H1 (cell line): Measurements from ENCODE around the gene TBC1D22B. TPM values are rescaled to one million over a fixed set of nuclear protein-coding genes. Genes with fewer than 3 reads are reported as not detected.

Source experiments
- CTCF ChIA-PET: fragments of 300-600 bp; sonication (Branson Sonifier 250); formaldehyde crosslinking; loops from one replicate; lab custom pipeline; 2021; ENCODE audit not compliant: partially characterized antibody; lab: Charles Lee
- POLR2A ChIA-PET: fragments of 300-600 bp; sonication (Branson Sonifier 250); formaldehyde crosslinking; loops from one replicate; lab custom pipeline; 2021; ENCODE audit warnings: inconsistent platforms; ENCODE audit not compliant: partially characterized antibody; lab: Charles Lee
- DNase-seq, 2 experiments: peaks; one replicate each; pipeline versions ENCODE4 v3.0.0 to v3.0.0-alpha.2; 2010 to 2022; ENCODE audit warnings: low spot score in 2 of 2, low read depth in 1 of 2, mixed read lengths in 1 of 2
- FAIRE-seq: peaks from 2 replicates; lab custom pipeline; 2011; peaks lifted over from hg19 to GRCh38; lab: Jason Lieb, UNC
- H2AFZ ChIP-seq: 2 replicates; pipeline ENCODE4 v1.8.1; 2012; ENCODE audit warnings: low read length, inconsistent platforms
- H2AK5ac ChIP-seq: 2 replicates; pipeline ENCODE4 v1.6.1; 2013; ENCODE audit warnings: low read depth, low read length
- H2BK120ac ChIP-seq: replicated peaks from 2 replicates; pipeline ENCODE3; 2013; ENCODE audit warnings: low read depth, low read length, inconsistent platforms
- H2BK12ac ChIP-seq: 2 replicates; pipeline ENCODE4 v1.6.1; 2013; ENCODE audit warnings: low read depth, low read length
- H2BK15ac ChIP-seq: 2 replicates; pipeline ENCODE4 v1.6.1; 2013; ENCODE audit warnings: low read length
- H2BK20ac ChIP-seq: 2 replicates; pipeline ENCODE4 v1.6.1; 2013; ENCODE audit warnings: low read length
- H2BK5ac ChIP-seq: 2 replicates; pipeline ENCODE4 v1.6.1; 2013; ENCODE audit warnings: low read depth, low read length
- H3K14ac ChIP-seq: 2 replicates; pipeline ENCODE4 v1.6.1; 2013; ENCODE audit warnings: inconsistent platforms; ENCODE audit not compliant: insufficient read length
- H3K18ac ChIP-seq: 2 replicates; pipeline ENCODE4 v1.6.1; 2013; ENCODE audit warnings: low read length; ENCODE audit errors: extremely low read depth
- H3K23ac ChIP-seq: 2 replicates; pipeline ENCODE4 v1.6.1; 2013; ENCODE audit warnings: inconsistent platforms; ENCODE audit not compliant: insufficient read length
- H3K23me2 ChIP-seq: 2 replicates; pipeline ENCODE4 v1.6.1; 2013; ENCODE audit warnings: low read depth, low read length
- H3K27ac ChIP-seq: 2 replicates; pipeline ENCODE4 v1.6.1; 2011; ENCODE audit warnings: low read depth, low read length, inconsistent platforms
- H3K27me3 ChIP-seq, 4 experiments: replicated peaks in 1 of 4; 1 replicate in 1 of 4; 2 replicates in 3 of 4; pipeline versions ENCODE4 v1.6.1 to v1.8.1; 2011 to 2013; ENCODE audit warnings: low read length in 3 of 4, mild to moderate bottlenecking in 3 of 4, inconsistent platforms in 2 of 4, mixed read lengths in 2 of 4, moderate library complexity in 1 of 4; ENCODE audit not compliant: control insufficient read depth in 3 of 4, insufficient read depth in 3 of 4; ENCODE audit errors: extremely low read depth in 1 of 4
- H3K36me3 ChIP-seq, 4 experiments: 2 replicates each; pipeline versions ENCODE4 v1.6.1 to v1.8.1; 2011 to 2013; ENCODE audit warnings: mild to moderate bottlenecking in 4 of 4, low read length in 3 of 4, moderate library complexity in 2 of 4, control low read depth in 1 of 4, inconsistent platforms in 1 of 4; ENCODE audit not compliant: insufficient read depth in 4 of 4, control insufficient read depth in 2 of 4
- H3K4ac ChIP-seq: replicated peaks from 2 replicates; pipeline ENCODE3; 2013; ENCODE audit warnings: low read length, low read depth, mixed read lengths, inconsistent platforms; ENCODE audit not compliant: insufficient read length
- H3K4me1 ChIP-seq, 4 experiments: replicated peaks in 1 of 4; 1 replicate in 1 of 4; 2 replicates in 3 of 4; pipeline versions ENCODE4 v1.6.1 to v1.8.1; 2011 to 2013; ENCODE audit warnings: low read length in 3 of 4, inconsistent platforms in 2 of 4, mixed read lengths in 1 of 4; ENCODE audit not compliant: insufficient read depth in 4 of 4, control insufficient read depth in 3 of 4
- H3K4me2 ChIP-seq, 2 experiments: 2 replicates each; pipeline versions ENCODE4 v1.6.1 to v1.8.1; 2011 to 2013; ENCODE audit warnings: low read depth in 2 of 2, low read length in 2 of 2, control low read depth in 1 of 2, inconsistent platforms in 1 of 2, mild to moderate bottlenecking in 1 of 2; ENCODE audit not compliant: insufficient read depth in 1 of 2
- H3K4me3 ChIP-seq, 4 experiments: fragments of 200-600, 300-600 bp in 1 of 4; sonication (generic), shearing (Covaris generic), sonication (Bioruptor Twin) in 1 of 4; 2 replicates each; pipeline versions ENCODE4 v1.5.1 to v1.8.1; 2011 to 2016; ENCODE audit warnings: low read length in 4 of 4, low read depth in 3 of 4, control low read depth in 2 of 4, inconsistent platforms in 2 of 4, mild to moderate bottlenecking in 2 of 4, mixed read lengths in 1 of 4, moderate library complexity in 1 of 4; ENCODE audit not compliant: insufficient read depth in 2 of 4; ENCODE audit errors: extremely low read depth in 1 of 4
- H3K56ac ChIP-seq: replicated peaks from 2 replicates; pipeline ENCODE3; 2013; ENCODE audit warnings: low read depth, mild to moderate bottlenecking, mixed read lengths, low read length, inconsistent platforms; ENCODE audit not compliant: insufficient read length
- H3K79me1 ChIP-seq: 2 replicates; pipeline ENCODE4 v1.6.1; 2013; ENCODE audit warnings: low read depth, low read length, control low read depth
- H3K79me2 ChIP-seq, 2 experiments: 2 replicates each; pipeline versions ENCODE4 v1.6.1 to v1.8.1; 2012 to 2013; ENCODE audit warnings: low read length in 2 of 2, mild to moderate bottlenecking in 2 of 2, inconsistent platforms in 1 of 2; ENCODE audit not compliant: insufficient read depth in 2 of 2, control insufficient read depth in 1 of 2
- H3K9ac ChIP-seq, 4 experiments: replicated peaks in 1 of 4; 1 replicate in 1 of 4; 2 replicates in 3 of 4; pipeline versions ENCODE4 v1.6.1 to v1.8.1; 2011 to 2013; ENCODE audit warnings: low read depth in 3 of 4, low read length in 3 of 4, control low read depth in 2 of 4, mild to moderate bottlenecking in 2 of 4, moderate library complexity in 2 of 4, inconsistent platforms in 1 of 4; ENCODE audit errors: extremely low read depth in 1 of 4
- H3K9me3 ChIP-seq, 2 experiments: 2 replicates each; pipeline versions ENCODE4 v1.6.1 to v1.8.1; 2012 to 2013; ENCODE audit warnings: mild to moderate bottlenecking in 2 of 2, moderate library complexity in 2 of 2, control low read depth in 1 of 2, inconsistent platforms in 1 of 2, low read depth in 1 of 2, low read length in 1 of 2, mixed read lengths in 1 of 2; ENCODE audit not compliant: insufficient read depth in 2 of 2
- H4K20me1 ChIP-seq, 2 experiments: replicated peaks in 1 of 2; 2 replicates each; pipeline versions ENCODE3 to v1.8.1; 2011 to 2013; ENCODE audit warnings: inconsistent platforms in 2 of 2, low read length in 2 of 2, mild to moderate bottlenecking in 1 of 2; ENCODE audit not compliant: insufficient read depth in 2 of 2, control insufficient read depth in 1 of 2
- H4K5ac ChIP-seq: 2 replicates; pipeline ENCODE4 v1.6.1; 2013; ENCODE audit warnings: low read length, low read depth, mixed read lengths, inconsistent platforms; ENCODE audit not compliant: insufficient read length
- H4K8ac ChIP-seq: 2 replicates; pipeline ENCODE4 v1.8.0; 2013; ENCODE audit warnings: mild to moderate bottlenecking, moderate library complexity, low read length, inconsistent platforms; ENCODE audit not compliant: insufficient read depth; ENCODE audit errors: extremely low read depth
- H4K91ac ChIP-seq: replicated peaks from 2 replicates; pipeline ENCODE3; 2013; ENCODE audit warnings: low read length, mixed read lengths, inconsistent platforms; ENCODE audit not compliant: insufficient read length
- CHD2 ChIP-seq: IDR thresholded peaks from 2 replicates; pipeline ENCODE4 v1.6.1; 2012; ENCODE audit warnings: low read length, improper control_type of control experiment
- EGR1 ChIP-seq: IDR thresholded peaks from 2 replicates; pipeline ENCODE4 v1.6.1; 2011; ENCODE audit warnings: low read depth, low read length, borderline replicate concordance
- GABPA ChIP-seq: IDR thresholded peaks from 2 replicates; pipeline ENCODE4 v1.6.1; 2011; ENCODE audit warnings: mild to moderate bottlenecking, low read length, moderate library complexity, borderline replicate concordance; ENCODE audit not compliant: insufficient read depth
- POU5F1 ChIP-seq: IDR thresholded peaks from 2 replicates; pipeline ENCODE4 v1.6.1; 2011; ENCODE audit warnings: low read depth, mild to moderate bottlenecking, low read length, moderate library complexity
- RAD21 ChIP-seq, 2 experiments: IDR thresholded peaks in 1 of 2; conservative IDR thresholded peaks in 1 of 2; 2 replicates each; pipeline ENCODE4 v1.6.1; 2011; ENCODE audit warnings: low read depth in 2 of 2, low read length in 2 of 2, improper control_type of control experiment in 1 of 2, inconsistent platforms in 1 of 2, mild to moderate bottlenecking in 1 of 2, moderate library complexity in 1 of 2
- RFX5 ChIP-seq: IDR thresholded peaks from 2 replicates; pipeline ENCODE4 v1.6.1; 2011; ENCODE audit warnings: low read depth, low read length, improper control_type of control experiment, borderline replicate concordance
- RNF2 ChIP-seq: fragments of 200-900, 300-1000 bp; sonication (generic); IDR thresholded peaks from 2 replicates; pipeline ENCODE4 v1.7.1; 2016; ENCODE audit warnings: borderline replicate concordance, low read depth, mild to moderate bottlenecking, antibody characterized with exemption, low read length; ENCODE audit not compliant: poor library complexity, severe bottlenecking; ENCODE audit errors: missing control alignments
- SIX5 ChIP-seq: IDR thresholded peaks from 2 replicates; pipeline ENCODE4 v1.6.1; 2011; ENCODE audit warnings: mild to moderate bottlenecking, low read depth, low read length
- SP2 ChIP-seq: IDR thresholded peaks from 2 replicates; pipeline ENCODE4 v1.6.1; 2012; ENCODE audit warnings: mild to moderate bottlenecking, low read length, inconsistent platforms
- YY1 ChIP-seq: IDR thresholded peaks from 2 replicates; pipeline ENCODE4 v1.6.1; 2011; ENCODE audit warnings: low read depth, mild to moderate bottlenecking, low read length
- polyA plus RNA-seq, 7 experiments: library from polyadenylated mRNA; depleted of rRNA in 3 of 7; stranded (reverse) in 5 of 7; unstranded in 2 of 7; fragments of >200 nt in 5 of 7; fragments of 200-250 nt in 2 of 7; gene quantifications; 1 replicate in 5 of 7; 2 replicates in 1 of 7; 4 replicates in 1 of 7; pipeline versions ENCODE4 v1.2.1 to v1.2.3, GENCODE V29; 2011 to 2013; ENCODE audit warnings: missing spikeins in 2 of 7, mixed read lengths in 2 of 7
- total RNA-seq: library from RNA; stranded (reverse); fragmentation: NEBNext Ultra II Directional; extraction: Animal tissue kit (Norgen Biotek cat#: 25700); gene quantifications from 2 replicates; pipeline ENCODE4 v1.2.1, GENCODE V29; 2021
- TF ChIP-seq, protein P1 (sequence below): IDR thresholded peaks from 2 replicates; pipeline ENCODE4 v1.6.1; 2011; ENCODE audit warnings: low read depth, mild to moderate bottlenecking, low read length; ENCODE audit not compliant: insufficient read depth
- TF ChIP-seq, protein P2 (sequence below): IDR thresholded peaks from 2 replicates; pipeline ENCODE4 v1.6.1; 2012; ENCODE audit warnings: low read length, inconsistent platforms

TBC1D22B gene
- total and polyA plus RNA-seq, 2 of the 8 experiments (the other 6 are each of a cell fraction or from before 2014, with no cell fraction given), result 10.1 to 17.4 TPM

DNA sequence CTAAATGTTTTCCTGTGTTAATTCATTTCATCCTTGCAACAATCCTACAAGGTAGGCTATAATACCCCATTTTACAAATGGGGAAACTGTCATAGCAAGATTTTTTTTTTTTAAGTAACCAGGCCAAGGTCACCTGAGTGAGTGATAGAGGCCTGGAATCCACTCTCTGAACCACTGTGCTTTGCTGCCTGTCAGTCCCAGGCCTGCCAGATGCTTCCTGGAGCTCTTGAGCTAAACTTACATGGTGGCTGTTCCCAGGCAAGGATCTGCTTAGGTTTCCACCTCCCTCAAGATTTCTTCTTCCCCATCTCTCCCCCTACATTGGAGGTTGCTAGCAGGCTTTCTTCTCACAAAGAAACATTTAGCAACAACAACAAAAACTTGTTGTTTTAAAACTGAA, 63.5 kb downstream of the TBC1D22B start:
- Histone ChIP-seq H3K56ac (no peak overlapping the region), H4K20me1 (no peaks in the 10 kb centered on the region), H2BK20ac (no peak overlapping the region), H3K79me1 (no peaks in the 10 kb centered on the region), H3K4me1 (no peaks in the 10 kb centered on the region), H3K9me3 (no peaks in the 10 kb centered on the region), H2BK5ac (no peak overlapping the region), H3K27ac (no peak overlapping the region), H3K4me3 (no peak overlapping the region), H3K4me2 (no peak overlapping the region), H3K79me2 (no peaks in the 10 kb centered on the region), H3K23ac (no peak overlapping the region), H4K5ac (no peak overlapping the region), H4K91ac (no peak overlapping the region), H3K18ac (no peak overlapping the region), H2BK15ac (no peak overlapping the region), H2BK12ac (no peak overlapping the region), H3K23me2 (no peaks in the 10 kb centered on the region), H3K9ac (no peak overlapping the region), H3K4ac (no peak overlapping the region), H4K8ac (no peak overlapping the region), H2AFZ (no peak overlapping the region), H2AK5ac (no peak overlapping the region), H3K36me3 (peaks cover 13 to 39% (median 28%) of the 10 kb centered on the region in 4 experiments; a peak in 7 of 8 replicates), H3K27me3 (no peaks in the 10 kb centered on the region), H3K14ac (no peak overlapping the region), H2BK120ac (no peak overlapping the region)
- FAIRE-seq (no peak), DNase-seq (no peak)
- CTCF ChIA-PET, result interaction anchor here (0.6 to 2.9 kb wide), 6 partner anchors 8 to 556 kb away, joined by 3 to 21 read pairs (median 4); no protein-coding TSS in a partner anchor
- POLR2A ChIA-PET, result interaction anchor here (1.7 kb wide), 1 partner anchor 34 kb away, joined by 3 read pairs; no protein-coding TSS in a partner anchor
- no peak for TF ChIP-seq RAD21 (IDR thresholded peaks at IDR 0.05 in 1 of 2, conservative IDR thresholded peaks at IDR 0.05 in 1 of 2; ENCODE audit: low read depth in 2 of 2, low read length in 2 of 2)
- TF ChIP-seq, protein P1, sequence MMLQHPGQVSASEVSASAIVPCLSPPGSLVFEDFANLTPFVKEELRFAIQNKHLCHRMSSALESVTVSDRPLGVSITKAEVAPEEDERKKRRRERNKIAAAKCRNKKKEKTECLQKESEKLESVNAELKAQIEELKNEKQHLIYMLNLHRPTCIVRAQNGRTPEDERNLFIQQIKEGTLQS, result no peak
- no peak for TF ChIP-seq POU5F1
- TF ChIP-seq EGR1, result no peak
- no peak for TF ChIP-seq SIX5
- TF ChIP-seq RNF2, result no peak
- no peak for TF ChIP-seq RFX5
- TF ChIP-seq SP2, result no peak
- TF ChIP-seq CHD2, result no peak
- no peak for TF ChIP-seq GABPA
- TF ChIP-seq, protein P2, sequence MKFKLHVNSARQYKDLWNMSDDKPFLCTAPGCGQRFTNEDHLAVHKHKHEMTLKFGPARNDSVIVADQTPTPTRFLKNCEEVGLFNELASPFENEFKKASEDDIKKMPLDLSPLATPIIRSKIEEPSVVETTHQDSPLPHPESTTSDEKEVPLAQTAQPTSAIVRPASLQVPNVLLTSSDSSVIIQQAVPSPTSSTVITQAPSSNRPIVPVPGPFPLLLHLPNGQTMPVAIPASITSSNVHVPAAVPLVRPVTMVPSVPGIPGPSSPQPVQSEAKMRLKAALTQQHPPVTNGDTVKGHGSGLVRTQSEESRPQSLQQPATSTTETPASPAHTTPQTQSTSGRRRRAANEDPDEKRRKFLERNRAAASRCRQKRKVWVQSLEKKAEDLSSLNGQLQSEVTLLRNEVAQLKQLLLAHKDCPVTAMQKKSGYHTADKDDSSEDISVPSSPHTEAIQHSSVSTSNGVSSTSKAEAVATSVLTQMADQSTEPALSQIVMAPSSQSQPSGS, result no peak
- TF ChIP-seq YY1, result no peak
